GM12892 (cell line): ENCODE measurements around the gene LMO2.

Source experiments
- POLR2A ChIP-seq: IDR thresholded peaks from 2 replicates; pipeline ENCODE4 v1.6.1; 2011; ENCODE audit warnings: low read depth, low read length, control low read depth
- POLR2AphosphoS5 ChIP-seq: IDR thresholded peaks from 2 replicates; pipeline ENCODE4 v1.6.1; 2011; ENCODE audit warnings: low read depth, low read length, control low read depth
- TAF1 ChIP-seq: IDR thresholded peaks from 2 replicates; pipeline ENCODE4 v1.6.1; 2011; ENCODE audit warnings: low read depth, mild to moderate bottlenecking, control low read depth, low read length, borderline replicate concordance

DNA sequence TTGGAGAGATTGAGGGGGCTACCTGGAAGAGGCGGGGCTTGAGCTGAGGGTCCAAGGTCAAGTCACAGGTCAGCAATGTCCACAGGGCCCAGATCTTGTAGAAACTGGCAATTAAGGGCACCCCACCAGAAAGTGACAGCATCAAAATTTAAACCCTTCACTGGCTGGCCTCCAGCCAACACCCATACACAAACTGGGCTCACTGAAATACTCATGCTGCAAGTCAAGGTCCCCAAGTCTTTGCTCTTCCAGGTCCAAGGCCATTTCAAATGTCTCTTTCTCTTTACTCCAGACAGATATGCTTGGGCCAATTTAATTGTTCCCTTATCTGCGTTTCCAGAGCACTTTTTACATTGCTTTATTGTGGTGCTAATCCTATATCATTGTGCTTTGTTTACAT, 36.4 kb downstream of the LMO2 start:
- no peak for TF ChIP-seq POLR2A
- no peak for TF ChIP-seq POLR2AphosphoS5
- no peak for TF ChIP-seq TAF1
